Glutamatergic neuron (in vitro differentiated cells): ENCODE measurements around the gene NEK4. TPM values are rescaled to one million over a fixed set of nuclear protein-coding genes. Genes with fewer than 3 reads are reported as not detected.

Source experiments
- DNase-seq: peaks from one replicate; pipeline ENCODE4 v3.0.0; 2022
- H3K27ac Mint-ChIP-seq: one replicate; pipeline ENCODE4 v1.8.0; 2020; ENCODE audit warnings: mild to moderate bottlenecking, mixed read lengths, inconsistent platforms; ENCODE audit not compliant: unreplicated experiment
- H3K27me3 Mint-ChIP-seq: one replicate; pipeline ENCODE4 v1.8.0; 2020; ENCODE audit warnings: mild to moderate bottlenecking, moderate library complexity, mixed read lengths, inconsistent platforms; ENCODE audit not compliant: unreplicated experiment
- H3K36me3 Mint-ChIP-seq: one replicate; pipeline ENCODE4 v1.8.0; 2020; ENCODE audit warnings: mild to moderate bottlenecking, mixed read lengths, inconsistent platforms; ENCODE audit not compliant: unreplicated experiment
- H3K4me1 Mint-ChIP-seq: one replicate; pipeline ENCODE4 v1.8.0; 2020; ENCODE audit warnings: mild to moderate bottlenecking, low read depth, mixed read lengths, inconsistent platforms; ENCODE audit not compliant: unreplicated experiment
- H3K4me3 Mint-ChIP-seq: one replicate; pipeline ENCODE4 v1.8.0; 2020; ENCODE audit warnings: mild to moderate bottlenecking, mixed read lengths, inconsistent platforms; ENCODE audit not compliant: unreplicated experiment
- H3K9me3 Mint-ChIP-seq: one replicate; pipeline ENCODE4 v1.8.0; 2020; ENCODE audit warnings: mild to moderate bottlenecking, moderate library complexity, mixed read lengths, inconsistent platforms; ENCODE audit not compliant: unreplicated experiment
- CTCF ChIP-seq: fragments of 200-600 bp; sonication (generic); IDR thresholded peaks from one replicate; pipeline ENCODE4 v1.5.0; 2021; ENCODE audit not compliant: partially characterized antibody, unreplicated experiment
- total RNA-seq: library from RNA; stranded (reverse); fragmentation: NEBNext Ultra II Directional; extraction: Animal tissue kit (Norgen Biotek cat#: 25700); gene quantifications from one replicate; pipeline ENCODE4 v1.2.1, GENCODE V29; 2021; ENCODE audit not compliant: unreplicated experiment

Gene NEK4
- total RNA-seq, 1 donor from 2014 or later, result 28.5 TPM

- Mint-ChIP-seq H3K4me1 (peaks cover 2% of the 10 kb centered on the region), H3K27me3 (peaks cover 8% of the 10 kb centered on the region), H3K4me3 (no peak overlapping the region), H3K27ac (no peak overlapping the region), H3K9me3 (peaks cover 2% of the 10 kb centered on the region), H3K36me3 (no peaks in the 10 kb centered on the region)
- peak; percentile 1 for DNase-seq
- TF ChIP-seq CTCF, result no peak
Observed at GRCh38 chr3:52784021-52784621, 13.4 kb upstream of the NEK4 start.

- DNase-seq, result peak; percentile 3
- no peak for TF ChIP-seq CTCF
- no peak overlapping the region for H3K27ac Mint-ChIP-seq
- no peaks in the 10 kb centered on the region for H3K36me3 Mint-ChIP-seq
- peaks cover 8% of the 10 kb centered on the region for H3K27me3 Mint-ChIP-seq
- H3K9me3 Mint-ChIP-seq, result peaks cover 2% of the 10 kb centered on the region
- H3K4me3 Mint-ChIP-seq, result no peak overlapping the region
- H3K4me1 Mint-ChIP-seq, result peaks cover 2% of the 10 kb centered on the region
Observed at GRCh38 chr3:52783211-52783555, 12.4 kb upstream of the NEK4 start.

GRCh38 chr3:52782412-52783210 is 11.9 kb upstream of the NEK4 start:
- Mint-ChIP-seq H3K9me3 (peaks cover 2% of the 10 kb centered on the region), H3K27me3 (peaks cover 6% of the 10 kb centered on the region), H3K27ac (no peak overlapping the region), H3K36me3 (no peaks in the 10 kb centered on the region), H3K4me1 (no peaks in the 10 kb centered on the region), H3K4me3 (no peak overlapping the region)
- TF ChIP-seq CTCF, result no peak
- DNase-seq, result no peak

GRCh38 chr3:52781741-52782140 is 11.0 kb upstream of the NEK4 start:
- DNase-seq, result peak; percentile 4
- Mint-ChIP-seq H3K4me3 (no peak overlapping the region), H3K4me1 (no peaks in the 10 kb centered on the region), H3K27ac (no peak overlapping the region), H3K36me3 (no peaks in the 10 kb centered on the region), H3K9me3 (peaks cover 2% of the 10 kb centered on the region), H3K27me3 (peaks cover 6% of the 10 kb centered on the region)
- no peak for TF ChIP-seq CTCF

GRCh38 chr3:52779837-52780585 is 9.3 kb upstream of the NEK4 start:
- no peaks in the 10 kb centered on the region for H3K36me3 Mint-ChIP-seq
- H3K9me3 Mint-ChIP-seq, result peaks cover 2% of the 10 kb centered on the region
- TF ChIP-seq CTCF, result no peak
- no peak overlapping the region for H3K27ac Mint-ChIP-seq
- H3K4me1 Mint-ChIP-seq, result no peaks in the 10 kb centered on the region
- peaks cover 6% of the 10 kb centered on the region for H3K27me3 Mint-ChIP-seq
- DNase-seq, result no peak
- no peak overlapping the region for H3K4me3 Mint-ChIP-seq
